Activated T-cell treated with anti-CD3 and anti-CD28 coated beads, Interleukin-2, amount 50 U/mL, for 48 hours (primary cell): ENCODE measurements around the gene MBOAT2.

Source experiments
- DNase-seq, 2 experiments: peaks; one replicate each; pipeline ENCODE4 v3.0.0-alpha.2; 2020

MBOAT2 gene

DNA sequence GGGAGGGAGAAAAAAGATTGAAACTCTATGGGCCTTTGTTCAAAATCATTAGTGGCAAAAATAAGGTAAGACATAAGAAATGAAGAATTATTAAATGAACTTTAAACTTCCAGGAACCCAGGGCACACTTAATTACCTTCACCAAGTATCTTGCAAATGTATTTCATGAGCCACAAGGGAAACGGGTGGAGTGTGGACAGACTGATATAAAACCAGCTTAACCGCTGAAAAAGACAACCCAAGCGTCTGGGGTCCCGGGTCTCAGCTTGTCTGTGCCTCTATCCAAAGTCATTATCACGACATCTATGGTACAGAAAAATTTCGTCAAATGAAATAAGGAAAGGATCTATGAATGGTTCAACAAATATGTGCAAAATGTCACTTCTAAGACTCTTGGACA lies 13.9 kb upstream of the MBOAT2 start:
- no peak for DNase-seq

DNA sequence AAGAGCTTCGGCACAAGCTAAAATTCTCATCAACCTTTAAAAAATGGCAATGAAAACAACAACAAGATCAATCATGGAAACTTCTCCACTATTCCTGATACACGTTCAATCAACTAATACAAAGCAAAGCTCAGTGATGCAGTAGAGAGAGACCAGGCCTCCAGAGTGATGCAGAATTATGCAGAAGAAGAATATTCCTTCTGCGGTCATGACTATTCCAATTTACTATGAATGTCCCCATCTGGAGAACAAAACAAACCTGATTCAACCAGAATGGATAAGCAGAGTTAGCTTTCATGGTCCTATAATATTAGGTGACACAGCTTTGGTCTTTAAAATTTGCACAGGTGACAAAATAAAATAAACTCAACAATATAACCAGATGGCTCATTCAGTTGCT lies 12.5 kb upstream of the MBOAT2 start:
- no peak for DNase-seq

DNA sequence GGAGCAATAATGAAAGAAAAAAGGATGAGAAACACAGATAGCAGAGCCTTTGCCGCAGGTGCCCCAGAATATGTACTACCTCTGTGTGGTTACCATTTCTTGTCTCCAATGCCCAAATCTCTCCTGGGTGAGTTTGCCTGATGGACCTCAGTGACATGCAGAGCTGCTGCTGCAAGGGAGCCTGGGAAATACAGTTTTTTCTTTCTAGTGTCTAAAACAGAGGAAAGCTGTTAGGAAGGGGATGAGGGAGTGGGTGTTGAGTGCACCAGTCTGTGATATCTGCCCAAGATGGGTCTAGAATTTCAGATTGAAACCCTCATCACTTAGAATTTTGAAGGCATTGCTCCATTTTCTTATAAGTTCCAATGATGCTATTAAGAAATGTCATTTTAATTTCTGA lies 9.9 kb upstream of the MBOAT2 start:
- no peak for DNase-seq

DNA sequence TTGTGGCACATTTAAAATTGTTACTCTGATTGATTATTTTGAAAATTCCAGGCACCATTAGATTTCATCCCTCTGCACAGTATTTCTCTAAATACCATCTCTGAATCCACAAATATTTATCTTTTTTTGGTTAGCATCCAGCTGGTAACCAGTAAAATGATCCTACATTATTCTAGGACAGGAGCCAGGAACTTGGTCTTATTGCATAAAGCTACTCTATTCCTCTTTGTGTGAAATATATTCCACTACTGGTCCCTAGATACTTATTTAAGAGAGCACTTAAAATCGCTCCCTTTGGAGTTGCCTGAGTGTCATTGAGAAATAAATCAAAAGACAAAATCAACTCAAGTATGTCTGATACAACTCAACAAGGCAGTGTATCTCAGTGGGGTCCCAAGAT lies 7.4 kb upstream of the MBOAT2 start:
- DNase-seq: no peak

DNA sequence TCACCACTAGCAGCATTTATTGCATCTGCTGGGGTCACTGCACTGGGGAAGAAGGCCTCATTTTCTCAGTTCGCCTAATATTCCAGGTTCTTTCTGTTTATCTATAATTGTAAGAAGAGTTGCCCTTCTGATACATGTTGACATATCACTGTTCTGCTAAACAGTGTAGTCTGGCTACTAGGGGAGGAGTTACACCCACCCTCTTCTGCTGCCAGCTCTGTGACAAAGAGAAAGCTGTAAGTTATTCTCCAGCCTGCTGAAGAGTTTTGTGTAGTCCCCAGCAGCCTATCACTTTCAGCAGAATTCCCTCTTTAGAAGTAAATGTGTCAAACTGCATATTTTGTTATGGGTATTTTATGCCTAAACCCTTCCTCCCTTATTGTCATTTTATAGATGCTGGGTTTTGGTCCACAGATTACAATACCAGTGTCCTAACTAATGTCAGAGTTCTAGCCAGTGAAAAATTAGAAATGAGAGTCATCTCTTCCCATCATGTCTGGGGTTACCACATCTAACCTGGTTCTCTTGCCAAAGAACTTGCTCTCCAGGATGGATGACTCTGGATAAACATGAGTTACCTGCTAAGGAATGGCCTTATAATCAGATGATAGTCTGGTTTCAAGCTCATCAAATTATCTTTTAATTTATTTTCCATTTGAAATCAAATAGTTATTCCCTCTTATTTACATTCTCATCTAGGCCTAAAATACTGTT lies 5.6 kb upstream of the MBOAT2 start:
- DNase-seq: no peak

DNA sequence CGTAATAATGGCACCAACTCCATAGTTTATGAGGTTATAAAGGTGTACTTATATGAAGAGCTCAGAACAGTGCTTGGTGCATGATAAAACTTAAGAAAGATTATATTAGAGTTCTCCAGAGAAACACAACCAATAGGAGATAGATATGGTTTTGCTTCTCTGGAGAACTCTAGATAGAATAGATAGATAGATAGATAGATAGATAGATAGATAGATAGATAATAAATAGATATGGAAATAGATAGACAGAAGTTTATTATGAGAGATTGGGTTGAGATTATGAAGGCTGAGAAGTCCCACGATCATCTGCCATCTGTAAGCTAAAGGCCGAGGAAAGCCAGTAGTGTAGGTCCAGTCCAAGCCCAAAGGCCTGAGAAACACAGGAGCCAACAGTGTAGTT lies 2.9 kb upstream of the MBOAT2 start:
- no peak for DNase-seq

DNA sequence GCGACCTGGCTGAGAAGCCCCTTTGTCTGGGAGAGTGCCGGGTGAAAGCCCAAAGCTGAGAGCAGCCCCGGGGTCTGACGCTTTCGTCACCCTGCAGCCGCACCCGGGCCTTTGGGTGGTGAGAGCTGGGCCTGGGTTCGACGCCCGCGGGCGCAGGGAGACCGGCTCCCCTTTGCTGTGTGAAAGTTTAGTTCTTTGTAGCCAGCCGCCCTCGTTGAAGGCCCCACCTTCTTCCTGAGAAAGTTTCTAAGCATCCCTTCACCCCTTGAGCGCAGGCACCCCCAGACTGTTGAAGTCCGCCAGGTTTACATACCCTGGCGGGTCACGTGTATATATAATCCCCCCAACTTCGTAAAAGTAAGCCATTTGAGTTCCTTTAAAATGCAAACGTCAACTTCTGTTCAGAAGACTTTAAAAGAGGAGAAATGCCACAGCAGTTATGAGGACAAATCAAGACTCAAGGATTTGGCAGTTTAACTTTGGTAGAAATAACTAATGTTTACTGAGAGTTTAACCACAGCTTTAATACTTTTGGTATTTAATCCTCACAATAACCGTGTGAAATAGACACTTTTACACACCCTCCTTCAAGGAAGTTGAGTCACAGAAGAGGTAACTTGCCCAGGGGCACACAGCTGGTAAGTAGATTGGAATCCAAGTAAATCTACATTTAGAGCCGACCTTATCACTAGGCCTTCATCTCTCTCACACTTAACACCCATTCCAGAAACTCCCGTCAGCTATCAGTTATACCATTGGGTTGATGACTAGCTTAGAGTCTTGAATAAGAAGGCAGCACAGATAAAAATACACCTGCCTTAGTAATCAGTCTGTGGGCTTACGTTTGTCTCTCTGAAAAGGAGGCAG lies 1.1 kb upstream of the MBOAT2 start:
- DNase-seq: no peak

DNA sequence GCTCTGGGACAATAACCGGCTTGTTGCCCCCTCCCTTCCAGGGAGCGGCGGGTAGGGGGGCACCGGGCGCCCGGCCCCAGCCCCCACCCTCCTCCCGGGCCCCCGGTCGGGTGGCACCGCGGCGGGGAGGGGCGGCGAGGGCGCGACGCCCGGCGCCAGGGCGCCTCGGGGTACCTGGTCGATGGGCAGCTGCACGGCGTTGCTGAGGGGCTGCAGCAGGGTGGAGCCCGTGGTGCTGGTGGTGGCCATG lies 193 bp downstream of the MBOAT2 start:
- no peak for DNase-seq

DNA sequence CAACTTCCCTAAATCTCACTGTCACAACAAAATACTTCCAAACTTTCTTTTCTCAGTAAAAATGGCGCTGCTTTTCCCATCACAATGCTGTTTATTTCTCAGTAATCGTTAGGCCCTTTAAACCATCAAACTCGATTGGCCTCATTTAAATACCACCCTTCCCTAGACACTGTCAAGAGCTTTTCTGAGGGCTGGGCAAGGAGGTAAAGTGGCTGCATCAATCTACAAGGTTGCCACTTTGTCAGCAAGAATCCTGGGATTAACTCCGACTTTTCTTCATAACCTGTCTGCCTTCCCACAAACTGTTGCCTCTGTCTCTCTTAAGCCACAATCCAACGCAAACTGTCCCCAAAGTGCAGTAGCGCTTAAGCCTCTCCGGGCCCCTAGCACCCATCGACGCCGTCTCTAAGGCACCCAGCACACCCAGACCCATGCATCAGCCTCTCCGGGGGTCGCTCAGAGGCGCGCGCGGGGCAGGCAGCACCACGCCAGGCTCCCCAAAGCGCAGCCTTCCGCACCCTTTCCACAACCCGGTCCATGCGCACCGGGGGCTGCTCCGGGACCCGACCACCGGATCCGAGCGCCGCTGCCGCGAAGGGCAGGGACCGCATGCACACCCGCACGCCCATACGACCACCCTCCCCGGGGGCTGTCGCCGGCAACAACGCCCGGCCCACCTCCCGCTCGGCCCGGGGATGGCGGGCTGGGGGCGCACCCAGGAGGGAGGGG lies 683 bp downstream of the MBOAT2 start:
- DNase-seq: peak; percentile 26 to 31

DNA sequence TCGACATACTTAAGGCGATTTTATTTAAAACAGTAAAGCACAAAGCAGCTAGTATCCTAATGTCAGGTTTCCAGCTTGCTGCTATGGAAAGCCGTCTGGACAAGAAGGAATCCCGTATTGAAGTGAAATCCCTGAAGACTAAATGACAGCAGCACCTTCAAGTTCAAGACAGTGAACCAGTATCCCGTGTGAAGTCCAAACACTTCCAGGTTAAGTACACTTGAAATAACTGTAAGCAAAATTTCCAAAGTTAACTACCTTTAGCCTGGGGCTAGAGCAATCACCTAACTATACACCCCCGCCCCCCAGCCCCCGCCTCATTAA lies 1.2 kb downstream of the MBOAT2 start:
- no peak for DNase-seq

DNA sequence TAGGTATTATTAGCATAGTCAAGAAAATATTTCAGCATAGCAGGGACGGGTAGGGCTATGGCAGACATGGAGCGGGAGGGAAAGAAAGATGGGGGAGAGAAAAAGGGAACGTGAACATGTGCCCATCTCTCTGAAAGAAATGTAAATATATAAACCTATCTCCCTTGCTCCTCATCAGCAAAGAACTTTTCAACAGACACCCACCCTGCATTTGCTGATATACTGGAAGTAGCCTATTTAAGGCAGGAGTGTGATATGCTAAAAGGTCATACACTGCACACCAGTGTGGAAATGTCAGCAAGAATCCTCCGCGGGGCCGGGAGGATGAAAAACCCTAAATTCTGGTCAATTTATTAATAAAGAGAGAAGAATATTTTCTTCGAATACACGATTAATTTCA lies 1.7 kb downstream of the MBOAT2 start:
- no peak for DNase-seq

DNA sequence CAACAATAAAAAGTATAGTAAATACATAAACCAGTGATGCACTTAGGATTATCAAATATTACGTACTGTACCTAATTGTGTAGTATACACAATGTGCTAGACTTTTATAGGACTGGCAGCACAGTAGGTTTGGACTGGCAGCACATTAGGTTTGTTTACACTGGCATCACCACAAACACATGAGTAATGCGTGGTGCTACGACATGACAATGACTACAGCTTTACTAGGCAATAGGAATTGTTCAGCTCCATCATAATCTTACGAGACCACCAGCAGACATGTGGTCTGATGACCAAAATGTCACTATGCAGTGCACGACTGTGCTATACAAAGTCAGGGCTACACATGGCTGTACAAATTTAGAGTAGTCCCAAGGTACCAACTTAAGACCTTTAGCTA lies 2.3 kb downstream of the MBOAT2 start:
- no peak for DNase-seq

DNA sequence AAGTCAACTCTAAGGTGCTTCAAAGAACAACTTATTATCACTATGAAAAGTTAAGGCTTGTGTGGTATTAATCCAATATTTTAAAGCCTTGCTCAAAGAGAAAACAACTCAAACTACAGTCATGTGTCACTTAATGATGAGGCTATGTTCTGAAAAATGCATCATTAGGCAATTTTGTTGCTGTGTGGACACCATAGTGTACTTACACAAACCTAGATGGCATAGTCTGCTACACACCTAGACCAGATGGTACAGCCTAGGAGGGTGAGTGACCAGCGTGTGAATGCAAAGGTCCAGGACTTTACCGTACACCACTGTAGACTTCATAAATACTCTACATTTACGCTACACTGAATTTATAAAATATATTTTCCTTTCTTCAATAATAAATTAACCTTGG lies 3.0 kb downstream of the MBOAT2 start:
- no peak for DNase-seq

DNA sequence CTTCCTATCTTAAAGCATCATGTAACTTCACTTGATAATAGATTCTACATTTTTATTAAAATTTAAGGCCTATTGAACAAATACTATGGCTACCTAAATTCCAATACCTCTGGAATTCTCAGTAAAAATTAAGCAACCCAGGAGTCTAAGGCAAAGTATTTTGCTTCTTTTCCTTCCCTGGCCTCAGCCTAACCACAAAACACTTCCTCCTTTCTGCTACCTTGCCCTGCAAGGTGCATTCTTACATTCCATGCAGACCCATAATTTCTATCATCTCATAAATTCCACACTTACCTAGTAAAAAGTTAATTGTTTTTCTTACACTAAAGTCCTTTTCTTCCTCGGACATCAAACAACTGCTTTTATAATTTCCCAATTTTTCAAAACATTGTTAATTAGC lies 3.7 kb downstream of the MBOAT2 start:
- DNase-seq: no peak

DNA sequence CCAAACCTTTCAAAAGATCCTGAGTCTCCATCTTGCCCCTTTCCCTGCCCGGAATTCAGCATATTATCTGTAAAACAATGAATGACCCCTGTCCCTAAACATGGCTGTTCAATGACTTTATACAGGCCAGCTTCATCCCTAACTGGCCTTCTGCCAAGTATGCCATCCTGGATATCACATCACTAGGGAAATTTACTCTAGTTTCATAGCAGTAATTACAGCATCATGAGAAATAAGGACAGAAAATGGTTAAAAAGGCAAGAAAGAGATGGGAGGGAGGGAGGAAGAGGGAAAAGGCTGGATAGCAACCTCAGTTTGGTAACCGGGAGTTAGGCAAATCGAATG lies 4.4 kb downstream of the MBOAT2 start:
- DNase-seq: no peak

DNA sequence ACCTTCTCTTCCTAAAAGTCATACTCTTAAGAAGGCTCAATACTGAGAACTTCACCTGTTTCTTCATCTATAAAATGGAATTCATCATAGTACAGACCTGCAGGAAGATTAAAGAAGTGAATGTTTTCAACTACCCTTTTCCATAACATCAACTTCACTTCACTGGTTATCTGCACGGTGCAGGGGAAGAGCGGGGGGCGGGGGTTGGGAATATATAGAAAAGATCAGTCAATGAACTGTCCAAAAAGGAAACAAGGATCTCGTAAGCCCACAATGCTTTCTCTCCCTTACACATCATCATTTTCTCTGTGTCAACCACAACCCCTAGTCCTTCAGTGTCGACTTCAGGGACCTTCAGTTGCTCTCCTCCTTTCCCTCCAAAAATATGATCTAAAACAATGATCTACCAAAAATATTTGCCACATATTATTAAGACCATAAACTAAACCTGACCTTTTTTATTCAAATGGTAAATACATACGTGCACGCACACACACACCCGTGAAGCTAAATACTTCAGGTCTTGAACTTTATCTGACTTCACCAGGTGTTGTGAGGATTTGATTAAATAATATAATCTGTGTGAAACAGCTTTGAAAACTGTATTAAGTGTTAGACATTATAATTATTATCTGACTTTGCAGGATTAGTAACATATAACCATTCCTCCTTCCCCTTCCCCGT lies 4.9 kb downstream of the MBOAT2 start:
- DNase-seq: no peak

DNA sequence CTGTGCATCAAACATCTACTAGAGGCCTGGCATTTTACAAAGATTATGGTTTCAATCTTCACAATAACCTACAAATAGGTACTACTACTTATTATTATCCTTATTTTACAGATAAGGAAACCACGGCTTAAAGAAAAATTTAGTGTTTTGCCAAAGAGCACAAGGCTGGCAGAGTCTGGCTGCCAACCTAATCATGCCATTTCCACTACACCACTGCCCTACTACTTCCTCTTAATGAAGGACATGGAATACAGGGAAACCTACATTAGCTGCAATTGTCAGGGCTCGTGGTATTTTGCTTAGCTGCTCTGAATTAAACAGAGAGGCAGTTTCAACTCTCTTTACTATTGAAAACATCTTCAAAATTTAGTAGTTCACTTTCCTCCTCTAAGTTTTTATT lies 5.9 kb downstream of the MBOAT2 start:
- no peak for DNase-seq

DNA sequence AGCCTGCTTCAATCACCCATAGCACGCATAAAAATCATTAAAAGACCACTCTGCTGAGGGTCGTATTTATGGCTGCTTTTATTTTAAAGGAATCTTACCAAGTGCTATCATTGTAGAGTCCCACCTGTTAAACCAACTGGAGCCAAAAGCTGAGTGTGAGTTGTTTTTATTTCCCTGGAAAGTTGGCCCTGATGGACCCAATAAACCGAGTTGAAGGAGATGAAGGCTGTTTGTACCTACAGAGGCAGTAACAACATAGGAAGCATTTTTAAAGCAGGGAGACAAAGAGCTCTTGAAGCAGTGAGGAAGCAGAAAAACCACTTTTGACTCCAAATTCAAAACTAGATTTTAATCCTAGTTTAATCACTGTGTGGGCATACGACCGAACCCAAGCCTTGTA lies 6.4 kb downstream of the MBOAT2 start:
- no peak for DNase-seq

DNA sequence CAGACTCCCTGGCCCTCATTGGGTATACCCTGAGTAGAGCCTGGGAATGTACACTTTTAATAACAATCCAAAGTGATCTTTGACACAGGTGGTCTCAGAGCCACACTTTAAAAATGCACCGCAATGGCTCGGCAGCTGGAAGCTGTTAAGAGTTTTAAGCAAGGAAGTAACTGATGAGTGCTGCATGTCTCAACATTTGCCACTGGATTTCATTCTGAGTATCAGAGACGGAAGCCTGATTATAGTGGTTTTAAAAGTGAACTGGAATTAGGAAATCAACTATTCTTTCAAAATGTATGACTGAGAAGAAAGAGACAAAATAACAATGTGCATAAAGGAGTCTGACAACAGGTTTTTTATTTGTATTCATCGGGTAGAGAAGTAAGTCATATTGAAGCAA lies 7.5 kb downstream of the MBOAT2 start:
- DNase-seq: no peak

DNA sequence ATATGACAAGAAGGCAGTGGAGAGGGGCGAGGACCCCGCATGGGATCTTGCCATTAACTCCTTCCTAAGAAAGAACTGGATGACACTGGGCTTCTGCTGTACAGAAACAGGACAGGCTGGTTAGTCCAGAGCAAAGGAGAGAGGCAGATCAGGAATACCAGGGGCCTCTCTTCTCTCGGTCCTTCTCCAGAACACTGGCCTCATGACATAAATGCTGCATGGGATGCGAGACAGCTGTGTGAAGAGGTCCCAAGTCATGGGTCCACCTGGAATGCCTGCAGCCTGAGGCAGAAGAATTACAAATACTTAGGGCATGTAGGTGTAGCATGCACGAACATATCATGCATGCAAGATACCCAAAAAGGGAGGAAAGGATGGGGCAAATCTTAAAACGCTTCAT lies 9.1 kb downstream of the MBOAT2 start:
- no peak for DNase-seq

DNA sequence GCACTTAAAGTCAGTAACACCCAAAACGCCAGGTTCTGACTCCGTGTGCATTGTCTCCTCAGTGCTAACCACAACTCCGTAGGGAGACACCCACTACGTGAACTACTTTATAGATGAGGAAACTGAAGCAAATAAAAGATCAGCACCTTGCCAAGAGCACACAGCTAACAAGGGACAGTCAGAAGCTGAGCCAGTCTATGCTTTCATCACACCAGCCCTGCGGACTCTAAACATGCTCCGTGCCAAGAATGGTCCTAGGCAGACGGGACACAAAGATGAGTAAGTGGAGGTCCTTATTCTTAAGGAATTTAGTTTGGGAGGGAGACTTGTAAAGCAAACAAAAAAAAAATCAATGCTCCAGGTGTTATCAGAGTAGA lies 9.6 kb downstream of the MBOAT2 start:
- no peak for DNase-seq

DNA sequence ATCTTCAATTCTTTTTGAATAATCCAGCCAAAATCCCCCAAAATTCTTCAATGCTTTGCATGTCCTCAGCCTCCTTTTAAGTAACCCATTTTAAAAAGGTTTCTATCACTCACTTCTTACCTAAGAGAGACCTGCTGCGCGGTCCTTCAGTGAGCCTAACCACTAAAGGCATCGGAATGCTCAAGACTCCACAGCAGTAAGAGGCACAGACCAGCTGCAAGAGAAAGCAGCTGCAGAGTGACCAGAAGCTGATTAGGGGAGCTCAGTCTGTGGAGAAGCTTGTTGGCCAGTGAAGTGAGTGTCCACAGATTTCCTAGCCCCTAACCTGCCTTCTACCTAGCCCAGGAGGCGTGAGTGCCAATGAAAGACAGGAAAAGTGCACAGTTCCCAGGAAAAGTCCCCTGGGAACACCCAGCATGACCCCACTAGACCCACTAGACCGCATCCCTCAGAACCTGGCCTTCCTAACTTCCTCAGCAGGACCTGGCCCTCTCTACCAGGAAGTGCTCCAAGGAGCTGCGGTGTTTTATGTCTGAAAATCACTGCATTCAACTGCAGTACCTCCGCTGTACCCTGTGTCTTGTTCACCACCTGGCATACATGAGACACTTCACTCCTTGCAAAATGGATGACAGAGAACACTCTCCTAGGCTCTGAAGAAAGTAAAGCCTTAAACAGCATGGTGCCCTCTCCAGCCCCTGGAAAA lies 10.1 kb downstream of the MBOAT2 start:
- DNase-seq: no peak

DNA sequence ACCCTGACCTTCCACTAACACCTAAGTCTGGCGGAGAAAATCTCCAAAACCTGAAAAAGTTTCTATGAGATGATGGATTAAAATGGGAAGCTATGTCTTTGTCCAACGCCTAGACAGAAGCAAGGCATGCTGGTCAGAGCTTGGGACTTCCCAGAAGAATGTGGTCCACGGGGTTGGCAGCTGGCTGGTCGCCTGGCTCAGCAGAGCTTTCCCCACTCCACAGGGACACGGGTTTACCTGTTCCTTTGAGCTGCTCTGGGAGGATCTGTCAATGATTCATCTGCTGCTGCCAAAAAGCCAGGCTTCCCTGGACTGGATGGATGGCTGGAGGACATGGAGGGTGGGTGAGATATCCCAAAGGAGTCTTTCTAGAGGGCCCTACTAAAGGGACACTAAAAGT lies 10.8 kb downstream of the MBOAT2 start:
- DNase-seq: no peak
